Stimulated activated CD4-positive, alpha-beta T cell treated with anti-CD3 and anti-CD28 coated beads, Interleukin-12 subunit alpha, Interleukin-12 subunit beta, amount 100 ng/mL, for 48 hours (primary cell): ENCODE data around the gene EHMT1.

Source experiments
- DNase-seq, 3 donors: peaks; one replicate each; pipeline ENCODE4 v3.0.0-alpha.2; 2020; ENCODE audit warnings: low read depth in 2 of 3, low spot score in 1 of 3

EHMT1 gene

GRCh38 chr9:137820161-137820855, 201.5 kb downstream of the EHMT1 start:
- no peak for DNase-seq

- no peak for DNase-seq
Measured at GRCh38 chr9:137823986-137824771, 205.4 kb downstream of the EHMT1 start.

- DNase-seq, result no peak
Measured at GRCh38 chr9:137825324-137825989, 206.7 kb downstream of the EHMT1 start.

- no peak for DNase-seq
Measured at GRCh38 chr9:137827908-137828526, 209.2 kb downstream of the EHMT1 start.

GRCh38 chr9:137828527-137829259, 209.9 kb downstream of the EHMT1 start:
- no peak for DNase-seq

- DNase-seq, result no peak
Measured at GRCh38 chr9:137829260-137829996, 210.6 kb downstream of the EHMT1 start.

GRCh38 chr9:137832191-137832700, 213.4 kb downstream of the EHMT1 start:
- no peak for DNase-seq

GRCh38 chr9:137832830-137833590, 214.2 kb downstream of the EHMT1 start:
- no peak for DNase-seq

GRCh38 chr9:137833721-137834613, 215.2 kb downstream of the EHMT1 start:
- DNase-seq, result no peak

- no peak for DNase-seq
Measured at GRCh38 chr9:137834846-137835546, 216.2 kb downstream of the EHMT1 start.

- DNase-seq, result no peak
Measured at GRCh38 chr9:137836151-137836830, 217.5 kb downstream of the EHMT1 start.

- no peak for DNase-seq
Measured at GRCh38 chr9:137836831-137837241, 218.0 kb downstream of the EHMT1 start.

- DNase-seq, result no peak
Measured at GRCh38 chr9:137837345-137838278, 218.8 kb downstream of the EHMT1 start.

GRCh38 chr9:137838576-137838975, 219.8 kb downstream of the EHMT1 start:
- DNase-seq, result no peak

- no peak for DNase-seq
Measured at GRCh38 chr9:137843355-137843754, 224.6 kb downstream of the EHMT1 start.
